SK-N-SH treated with all-trans-retinoic acid at 6 μM for 48 hours (cell line): Measurements from ENCODE around the gene RWDD1.

ENCODE experiments used
- ATAC-seq: fragments of 200-7000 bp; cut with Tn5 transposase; 3 replicates; pipeline ENCODE4 v1.9.1; 2020; ENCODE audit warnings: mild to moderate bottlenecking, moderate library complexity
- BACH2 ChIP-seq: fragments of 250-450 bp; sonication (Bioruptor Pico); IDR thresholded peaks from 2 replicates; pipeline ENCODE4 v1.9.0; 2021; ENCODE audit warnings: mild to moderate bottlenecking, borderline replicate concordance
- CSDC2 ChIP-seq: fragments of 250-450 bp; sonication (Bioruptor Pico); IDR thresholded peaks from 2 replicates; pipeline ENCODE4 v1.5.0; 2020; ENCODE audit warnings: mild to moderate bottlenecking, moderate library complexity
- CSRNP3 ChIP-seq: fragments of 250-450 bp; sonication (Bioruptor Pico); IDR thresholded peaks from 2 replicates; pipeline ENCODE4 v1.5.1; 2021; ENCODE audit warnings: mild to moderate bottlenecking, moderate library complexity
- ESRRG ChIP-seq: fragments of 250-450 bp; sonication (Bioruptor Pico); IDR thresholded peaks from 2 replicates; pipeline ENCODE4 v1.6.1; 2021; ENCODE audit warnings: mild to moderate bottlenecking
- GLIS3 ChIP-seq: fragments of 250-450 bp; sonication (Bioruptor Pico); IDR thresholded peaks from 2 replicates; pipeline ENCODE4 v1.5.0; 2020; ENCODE audit warnings: mild to moderate bottlenecking, moderate library complexity
- ISL1 ChIP-seq: fragments of 250-450 bp; sonication (Bioruptor Pico); IDR thresholded peaks from 2 replicates; pipeline ENCODE4 v2.1.2; 2022; ENCODE audit warnings: mild to moderate bottlenecking, moderate library complexity
- POU6F1 ChIP-seq: fragments of 250-450 bp; sonication (Bioruptor Pico); IDR thresholded peaks from 2 replicates; pipeline ENCODE4 v1.8.0; 2021; ENCODE audit warnings: low read depth, mild to moderate bottlenecking, moderate library complexity, borderline replicate concordance
- RARB ChIP-seq: fragments of 250-450 bp; sonication (Bioruptor Pico); IDR thresholded peaks from 2 replicates; pipeline ENCODE4 v1.8.0; 2021; ENCODE audit warnings: mild to moderate bottlenecking, moderate library complexity
- SNAI2 ChIP-seq: fragments of 250-450 bp; sonication (Bioruptor Pico); IDR thresholded peaks from 2 replicates; pipeline ENCODE4 v1.5.0; 2020; ENCODE audit warnings: mild to moderate bottlenecking, moderate library complexity
- TCF4 ChIP-seq: fragments of 250-450 bp; sonication (Bioruptor Pico); IDR thresholded peaks from 2 replicates; pipeline ENCODE4 v1.8.0; 2021; ENCODE audit warnings: mild to moderate bottlenecking, moderate library complexity, borderline replicate concordance
- TOX ChIP-seq: fragments of 250-450 bp; sonication (Bioruptor Pico); IDR thresholded peaks from 2 replicates; pipeline ENCODE4 v1.8.0; 2021; ENCODE audit warnings: mild to moderate bottlenecking, moderate library complexity, borderline replicate concordance
- ZC3H10 ChIP-seq: fragments of 250-450 bp; sonication (Bioruptor Pico); IDR thresholded peaks from 2 replicates; pipeline ENCODE4 v1.5.1; 2021; ENCODE audit warnings: mild to moderate bottlenecking, moderate library complexity
- ZFP3 ChIP-seq: fragments of 250-450 bp; sonication (Bioruptor Pico); IDR thresholded peaks from 2 replicates; pipeline ENCODE4 v1.5.0; 2020; ENCODE audit warnings: mild to moderate bottlenecking, moderate library complexity
- ZNF565 ChIP-seq: fragments of 450-650 bp; formaldehyde crosslinking; conservative IDR thresholded peaks from 2 replicates; pipeline ENCODE4 v1.5.0; 2020; ENCODE audit warnings: low read depth, mild to moderate bottlenecking, moderate library complexity
- ZNF70 ChIP-seq: fragments of 450-650 bp; formaldehyde crosslinking; IDR thresholded peaks from 2 replicates; pipeline ENCODE4 v1.5.0; 2020; ENCODE audit warnings: mild to moderate bottlenecking, moderate library complexity
- ZNF8 ChIP-seq: fragments of 450-650 bp; formaldehyde crosslinking; IDR thresholded peaks from 2 replicates; pipeline ENCODE4 v1.5.0; 2020; ENCODE audit warnings: mild to moderate bottlenecking, moderate library complexity
- TF ChIP-seq, protein P1 (sequence below): fragments of 250-450 bp; sonication (Bioruptor Pico); IDR thresholded peaks from 2 replicates; pipeline ENCODE4 v1.8.0; 2020; ENCODE audit warnings: mild to moderate bottlenecking, moderate library complexity, borderline replicate concordance
- TF ChIP-seq, protein P2 (sequence below): fragments of 250-450 bp; sonication (Bioruptor Pico); IDR thresholded peaks from 2 replicates; pipeline ENCODE4 v1.5.0; 2020; ENCODE audit warnings: mild to moderate bottlenecking, moderate library complexity

Gene RWDD1

DNA sequence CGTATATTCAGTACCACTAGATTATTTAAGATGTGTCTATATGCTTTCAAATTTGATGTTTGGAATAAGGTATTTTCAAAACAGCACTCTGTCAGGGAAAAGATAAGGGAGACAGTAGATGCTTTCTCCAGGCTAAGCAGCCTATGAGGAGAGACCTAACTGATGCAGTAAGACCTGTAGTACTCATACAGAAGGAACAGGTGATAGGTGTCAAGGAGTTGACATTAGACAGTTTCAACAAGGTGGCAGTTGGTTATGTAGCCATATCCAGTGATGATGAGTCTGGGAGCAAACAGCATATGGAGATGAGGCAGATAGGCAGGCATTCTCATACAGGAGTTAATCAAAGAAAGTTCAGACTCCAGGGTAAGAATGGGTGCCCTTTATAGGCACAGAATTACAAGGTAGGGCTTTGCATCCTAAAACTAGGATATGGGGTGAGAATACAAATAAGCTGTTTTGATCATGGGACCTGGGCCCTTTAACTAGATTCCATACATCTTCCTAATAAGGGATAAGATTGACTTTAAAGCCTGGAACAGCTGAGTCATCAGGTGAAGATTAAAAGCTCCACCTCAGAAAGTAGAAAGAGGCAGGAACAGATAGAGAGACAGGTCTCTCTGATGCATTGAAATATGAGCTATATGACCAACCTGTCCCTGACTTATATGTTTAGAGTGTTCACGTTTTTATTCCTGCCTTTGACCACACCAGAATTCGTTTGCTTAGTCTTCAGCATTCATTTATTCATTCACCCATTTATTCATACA, 52.9 kb downstream of the RWDD1 start (continued):
- TF ChIP-seq ZNF8 (CRISPR knock-in tag) = no peak
- TF ChIP-seq, protein P1, sequence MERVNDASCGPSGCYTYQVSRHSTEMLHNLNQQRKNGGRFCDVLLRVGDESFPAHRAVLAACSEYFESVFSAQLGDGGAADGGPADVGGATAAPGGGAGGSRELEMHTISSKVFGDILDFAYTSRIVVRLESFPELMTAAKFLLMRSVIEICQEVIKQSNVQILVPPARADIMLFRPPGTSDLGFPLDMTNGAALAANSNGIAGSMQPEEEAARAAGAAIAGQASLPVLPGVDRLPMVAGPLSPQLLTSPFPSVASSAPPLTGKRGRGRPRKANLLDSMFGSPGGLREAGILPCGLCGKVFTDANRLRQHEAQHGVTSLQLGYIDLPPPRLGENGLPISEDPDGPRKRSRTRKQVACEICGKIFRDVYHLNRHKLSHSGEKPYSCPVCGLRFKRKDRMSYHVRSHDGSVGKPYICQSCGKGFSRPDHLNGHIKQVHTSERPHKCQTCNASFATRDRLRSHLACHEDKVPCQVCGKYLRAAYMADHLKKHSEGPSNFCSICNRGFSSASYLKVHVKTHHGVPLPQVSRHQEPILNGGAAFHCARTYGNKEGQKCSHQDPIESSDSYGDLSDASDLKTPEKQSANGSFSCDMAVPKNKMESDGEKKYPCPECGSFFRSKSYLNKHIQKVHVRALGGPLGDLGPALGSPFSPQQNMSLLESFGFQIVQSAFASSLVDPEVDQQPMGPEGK (CRISPR knock-in tag) = no peak
- TF ChIP-seq SNAI2 (CRISPR knock-in tag) = no peak
- no peak for TF ChIP-seq ZFP3 (CRISPR knock-in tag)
- TF ChIP-seq RARB = no peak
- no peak for TF ChIP-seq ISL1 (CRISPR knock-in tag)
- TF ChIP-seq CSRNP3 (CRISPR knock-in tag) = no peak
- TF ChIP-seq ZNF565 (CRISPR knock-in tag) = no peak

- no peak for ATAC-seq
Measured at GRCh38 chr6:116625872-116626271, 54.6 kb downstream of the RWDD1 start.

GRCh38 chr6:116629563-116629981, 58.3 kb downstream of the RWDD1 start:
- no peak for ATAC-seq
- TF ChIP-seq CSDC2 (CRISPR knock-in tag) (no peak), ZC3H10 (no peak), BACH2 (no peak), TOX (CRISPR knock-in tag) (no peak)
- TF ChIP-seq, protein P2, sequence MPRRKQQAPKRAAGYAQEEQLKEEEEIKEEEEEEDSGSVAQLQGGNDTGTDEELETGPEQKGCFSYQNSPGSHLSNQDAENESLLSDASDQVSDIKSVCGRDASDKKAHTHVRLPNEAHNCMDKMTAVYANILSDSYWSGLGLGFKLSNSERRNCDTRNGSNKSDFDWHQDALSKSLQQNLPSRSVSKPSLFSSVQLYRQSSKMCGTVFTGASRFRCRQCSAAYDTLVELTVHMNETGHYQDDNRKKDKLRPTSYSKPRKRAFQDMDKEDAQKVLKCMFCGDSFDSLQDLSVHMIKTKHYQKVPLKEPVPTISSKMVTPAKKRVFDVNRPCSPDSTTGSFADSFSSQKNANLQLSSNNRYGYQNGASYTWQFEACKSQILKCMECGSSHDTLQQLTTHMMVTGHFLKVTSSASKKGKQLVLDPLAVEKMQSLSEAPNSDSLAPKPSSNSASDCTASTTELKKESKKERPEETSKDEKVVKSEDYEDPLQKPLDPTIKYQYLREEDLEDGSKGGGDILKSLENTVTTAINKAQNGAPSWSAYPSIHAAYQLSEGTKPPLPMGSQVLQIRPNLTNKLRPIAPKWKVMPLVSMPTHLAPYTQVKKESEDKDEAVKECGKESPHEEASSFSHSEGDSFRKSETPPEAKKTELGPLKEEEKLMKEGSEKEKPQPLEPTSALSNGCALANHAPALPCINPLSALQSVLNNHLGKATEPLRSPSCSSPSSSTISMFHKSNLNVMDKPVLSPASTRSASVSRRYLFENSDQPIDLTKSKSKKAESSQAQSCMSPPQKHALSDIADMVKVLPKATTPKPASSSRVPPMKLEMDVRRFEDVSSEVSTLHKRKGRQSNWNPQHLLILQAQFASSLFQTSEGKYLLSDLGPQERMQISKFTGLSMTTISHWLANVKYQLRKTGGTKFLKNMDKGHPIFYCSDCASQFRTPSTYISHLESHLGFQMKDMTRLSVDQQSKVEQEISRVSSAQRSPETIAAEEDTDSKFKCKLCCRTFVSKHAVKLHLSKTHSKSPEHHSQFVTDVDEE (CRISPR knock-in tag) = no peak

More at GRCh38 chr6:116625872-116626271, 54.6 kb downstream of the RWDD1 start:
- TF ChIP-seq ZNF8 (CRISPR knock-in tag) (no peak), BACH2 (no peak), RARB (no peak), GLIS3 (no peak), TOX (CRISPR knock-in tag) (no peak), TCF4 (CRISPR knock-in tag) (no peak), ZNF70 (CRISPR knock-in tag) (no peak), ISL1 (CRISPR knock-in tag) (no peak), ESRRG (CRISPR knock-in tag) (no peak), ZFP3 (CRISPR knock-in tag) (no peak), ZNF565 (CRISPR knock-in tag) (no peak), CSRNP3 (CRISPR knock-in tag) (no peak), POU6F1 (CRISPR knock-in tag) (no peak)
- TF ChIP-seq, protein P2 (CRISPR knock-in tag) = no peak
